Sigmoid colon (tissue), 4 donors: ENCODE measurements around the gene IRF4.

Experiments
- POLR2AphosphoS5 ChIP-seq, 4 donors: sonication (generic); formaldehyde crosslinking; IDR thresholded peaks; one replicate each; pipeline ENCODE4 v1.6.1; 2017; ENCODE audit warnings: antibody characterized with exemption in 4 of 4
- TF ChIP-seq, protein P1 (sequence below), 4 experiments: fragments of 450-650 bp in 3 of 4; fragments of 200-600 bp in 1 of 4; IDR thresholded peaks; one replicate each; pipeline ENCODE4 v1.5.1; 2016 to 2019; ENCODE audit warnings: antibody characterized with exemption in 4 of 4, mild to moderate bottlenecking in 3 of 4, moderate library complexity in 2 of 4

DNA sequence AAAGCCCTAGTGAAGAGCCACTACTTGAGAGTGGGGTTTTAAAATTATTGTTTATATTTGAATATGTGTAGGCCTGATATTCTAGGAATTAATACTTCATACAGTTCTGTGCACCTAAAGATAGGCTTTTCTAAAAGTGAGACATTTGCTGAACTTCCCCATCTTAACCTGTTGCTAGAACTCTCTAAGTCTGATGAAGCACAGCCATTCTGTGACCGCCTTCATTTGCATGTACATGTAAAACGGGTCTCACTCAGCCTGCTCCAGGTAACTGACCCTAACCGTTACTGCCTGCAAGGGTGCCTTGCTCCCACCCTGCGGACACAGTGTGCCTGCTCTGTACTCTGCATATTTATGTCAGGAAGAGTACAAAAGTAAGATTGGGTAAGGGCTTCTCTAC is 44.3 kb upstream of the IRF4 start:
- no peak for TF ChIP-seq POLR2AphosphoS5 (IDR thresholded peaks at IDR 0.05)
- TF ChIP-seq, protein P1, sequence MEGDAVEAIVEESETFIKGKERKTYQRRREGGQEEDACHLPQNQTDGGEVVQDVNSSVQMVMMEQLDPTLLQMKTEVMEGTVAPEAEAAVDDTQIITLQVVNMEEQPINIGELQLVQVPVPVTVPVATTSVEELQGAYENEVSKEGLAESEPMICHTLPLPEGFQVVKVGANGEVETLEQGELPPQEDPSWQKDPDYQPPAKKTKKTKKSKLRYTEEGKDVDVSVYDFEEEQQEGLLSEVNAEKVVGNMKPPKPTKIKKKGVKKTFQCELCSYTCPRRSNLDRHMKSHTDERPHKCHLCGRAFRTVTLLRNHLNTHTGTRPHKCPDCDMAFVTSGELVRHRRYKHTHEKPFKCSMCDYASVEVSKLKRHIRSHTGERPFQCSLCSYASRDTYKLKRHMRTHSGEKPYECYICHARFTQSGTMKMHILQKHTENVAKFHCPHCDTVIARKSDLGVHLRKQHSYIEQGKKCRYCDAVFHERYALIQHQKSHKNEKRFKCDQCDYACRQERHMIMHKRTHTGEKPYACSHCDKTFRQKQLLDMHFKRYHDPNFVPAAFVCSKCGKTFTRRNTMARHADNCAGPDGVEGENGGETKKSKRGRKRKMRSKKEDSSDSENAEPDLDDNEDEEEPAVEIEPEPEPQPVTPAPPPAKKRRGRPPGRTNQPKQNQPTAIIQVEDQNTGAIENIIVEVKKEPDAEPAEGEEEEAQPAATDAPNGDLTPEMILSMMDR (IDR thresholded peaks at IDR 0.05): no peak
